ENCODE measurements around the gene HSPA6. TPM values are rescaled to one million over a fixed set of nuclear protein-coding genes. Genes with fewer than 3 reads are reported as not detected.

The HSPA6 gene
- total RNA-seq, 1 donor from 2014 or later, result not detected

DNA sequence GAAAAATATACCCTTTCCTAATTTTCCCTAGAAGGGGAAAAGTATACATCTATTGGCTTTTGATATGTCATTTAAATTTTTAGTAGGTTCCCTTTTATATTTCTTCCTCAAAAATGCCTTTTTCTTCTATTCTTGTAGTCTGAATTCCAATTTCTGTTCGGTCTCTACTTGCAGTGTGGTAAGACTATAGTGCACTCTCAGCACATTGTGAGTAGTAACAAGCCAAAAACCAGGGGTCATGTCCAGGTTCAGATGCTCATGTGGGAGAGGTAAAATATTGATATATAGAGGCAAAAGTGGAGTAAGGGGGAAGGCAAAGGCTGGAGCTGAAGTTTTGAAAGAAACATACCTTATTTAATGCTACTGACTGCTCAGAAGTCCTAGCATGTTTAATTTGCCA, 23.1 kb upstream of the HSPA6 start:
- peaks cover 12% of the 10 kb centered on the region for H3K27me3 Mint-ChIP-seq (ENCODE audit: insufficient read depth, low read depth)
- H3K9me3 ChIP-seq (ENCODE audit: low read depth), result no peaks in the 10 kb centered on the region
- no peak overlapping the region for H3K4me3 Mint-ChIP-seq
- TF ChIP-seq EZH2phosphoT487 (IDR thresholded peaks at IDR 0.05), result no peak
- TF ChIP-seq CTCF (IDR thresholded peaks at IDR 0.05), result no peak
- TF ChIP-seq EZH2 (IDR thresholded peaks at IDR 0.05), result no peak
- H2AFZ ChIP-seq (replicated peaks), result no peak overlapping the region
- no peak overlapping the region for H3K4me2 ChIP-seq
- H3K9me3 Mint-ChIP-seq, result no peaks in the 10 kb centered on the region
- H4K20me1 ChIP-seq (ENCODE audit: low read depth), result no peaks in the 10 kb centered on the region
- H3K27ac Mint-ChIP-seq, result no peak overlapping the region
- H3K9ac ChIP-seq, result no peak overlapping the region
- DNase-seq (ENCODE audit: low spot score), result no peak
- H3F3A ChIP-seq (ENCODE audit: low read depth), result no peaks in the 10 kb centered on the region
- H3K4me3 ChIP-seq, result no peak overlapping the region
- no peak overlapping the region for H3K27ac ChIP-seq
- peaks cover 1% of the 10 kb centered on the region for H3K4me1 Mint-ChIP-seq
- no peaks in the 10 kb centered on the region for H3K79me2 ChIP-seq (ENCODE audit: low read depth)
- peaks cover 40% of the 10 kb centered on the region for H3K27me3 ChIP-seq
- no peaks in the 10 kb centered on the region for H3K36me3 ChIP-seq
- H3K4me1 ChIP-seq, result peaks cover 6% of the 10 kb centered on the region
- no peaks in the 10 kb centered on the region for H3K36me3 Mint-ChIP-seq

GRCh38 chr1:161502181-161502580, 22.2 kb upstream of the HSPA6 start:
- Histone ChIP-seq H3K4me2 (no peak overlapping the region), H3K79me2 (ENCODE audit: low read depth) (no peaks in the 10 kb centered on the region), H3K4me1 (peaks cover 6% of the 10 kb centered on the region), H3K4me3 (no peak overlapping the region), H3F3A (ENCODE audit: low read depth) (no peaks in the 10 kb centered on the region), H3K36me3 (no peaks in the 10 kb centered on the region), H3K9ac (no peak overlapping the region), H3K9me3 (ENCODE audit: low read depth) (no peaks in the 10 kb centered on the region), H3K27ac (no peak overlapping the region), H2AFZ (replicated peaks) (no peak overlapping the region), H3K27me3 (peaks cover 40% of the 10 kb centered on the region), H4K20me1 (ENCODE audit: low read depth) (no peaks in the 10 kb centered on the region)
- peak; percentile 17 for DNase-seq (ENCODE audit: low spot score)
- Mint-ChIP-seq H3K9me3 (no peaks in the 10 kb centered on the region), H3K27me3 (ENCODE audit: insufficient read depth, low read depth) (peaks cover 12% of the 10 kb centered on the region), H3K36me3 (no peaks in the 10 kb centered on the region), H3K4me1 (peaks cover 10% of the 10 kb centered on the region), H3K27ac (no peak overlapping the region), H3K4me3 (no peak overlapping the region)
- no peak for TF ChIP-seq EZH2 (IDR thresholded peaks at IDR 0.05)
- no peak for TF ChIP-seq EZH2phosphoT487 (IDR thresholded peaks at IDR 0.05)
- TF ChIP-seq CTCF (IDR thresholded peaks at IDR 0.05), result no peak

- H3K27me3 ChIP-seq, result peaks cover 35% of the 10 kb centered on the region
- H3K4me1 ChIP-seq, result peaks cover 6% of the 10 kb centered on the region
- no peak overlapping the region for H2AFZ ChIP-seq (replicated peaks)
- H3F3A ChIP-seq (ENCODE audit: low read depth), result no peaks in the 10 kb centered on the region
- no peaks in the 10 kb centered on the region for H3K9me3 ChIP-seq (ENCODE audit: low read depth)
- DNase-seq (ENCODE audit: low spot score), result no peak
- H3K27me3 Mint-ChIP-seq (ENCODE audit: insufficient read depth, low read depth), result peaks cover 12% of the 10 kb centered on the region
- H3K27ac ChIP-seq, result no peak overlapping the region
- no peaks in the 10 kb centered on the region for H3K9me3 Mint-ChIP-seq
- no peaks in the 10 kb centered on the region for H3K36me3 ChIP-seq
- H3K27ac Mint-ChIP-seq, result no peak overlapping the region
- no peak overlapping the region for H3K4me3 ChIP-seq
- H3K4me2 ChIP-seq, result no peak overlapping the region
- H3K36me3 Mint-ChIP-seq, result no peaks in the 10 kb centered on the region
- H3K79me2 ChIP-seq (ENCODE audit: low read depth), result no peaks in the 10 kb centered on the region
- H4K20me1 ChIP-seq (ENCODE audit: low read depth), result no peaks in the 10 kb centered on the region
- H3K4me3 Mint-ChIP-seq, result no peak overlapping the region
- TF ChIP-seq EZH2 (IDR thresholded peaks at IDR 0.05), result no peak
- TF ChIP-seq EZH2phosphoT487 (IDR thresholded peaks at IDR 0.05), result no peak
- no peak for TF ChIP-seq CTCF (IDR thresholded peaks at IDR 0.05)
- no peak overlapping the region for H3K9ac ChIP-seq
- H3K4me1 Mint-ChIP-seq, result peaks cover 10% of the 10 kb centered on the region
Observed at GRCh38 chr1:161502641-161503393, 21.5 kb upstream of the HSPA6 start.
